Astrocyte of the spinal cord (primary cell): ENCODE data around the gene ARHGEF28.

Source experiments
- DNase-seq: peaks from one replicate; pipeline ENCODE4 v3.0.0; 2011; ENCODE audit warnings: low read depth, low spot score
- H3K4me3 ChIP-seq: 2 replicates; pipeline ENCODE4 v1.5.1; 2011; ENCODE audit warnings: low read depth, mild to moderate bottlenecking, low read length, moderate library complexity
- in situ Hi-C: cut with HindIII; loops from 2 replicates; pipeline ENCODE4 v1.10.0; 2017; ENCODE audit warnings: low sequenced_read_pairs
- TF ChIP-seq, protein P1 (sequence below): IDR thresholded peaks from 2 replicates; pipeline ENCODE4 v1.5.1; 2012; ENCODE audit warnings: low read depth, mild to moderate bottlenecking, low read length, inconsistent platforms

The ARHGEF28 gene

DNA sequence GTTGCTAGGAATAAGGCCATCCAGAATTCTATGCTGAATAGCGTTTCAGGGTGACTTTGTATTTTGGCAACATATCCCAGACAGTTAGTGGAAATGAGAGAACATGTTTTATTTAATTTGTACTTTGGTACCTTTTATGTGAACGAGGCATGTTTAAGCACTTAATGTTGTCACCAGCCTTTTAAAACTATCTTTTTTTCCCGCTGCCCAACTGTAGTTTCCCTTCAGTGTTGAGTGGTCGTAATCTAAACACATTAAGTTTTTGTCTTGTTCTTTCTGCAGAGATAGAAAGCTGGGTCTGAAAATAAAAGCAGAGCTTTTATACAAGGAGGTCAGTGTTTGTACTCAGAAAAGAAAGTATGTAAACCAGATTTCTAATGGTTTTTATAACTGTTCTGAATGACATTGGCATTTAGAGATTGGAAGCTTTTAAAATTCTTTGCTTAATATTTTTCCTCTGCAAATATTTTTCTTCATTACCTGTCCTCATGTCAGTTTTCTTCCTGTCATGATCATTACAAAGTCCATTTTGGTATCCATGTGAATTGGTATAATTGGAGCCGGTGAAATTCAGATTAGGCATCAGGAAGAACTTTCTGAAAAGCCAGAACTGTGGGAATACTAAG is 100.7 kb downstream of the ARHGEF28 start:
- DNase-seq = no peak
- in situ Hi-C loops = no loop called here
- TF ChIP-seq, protein P1, sequence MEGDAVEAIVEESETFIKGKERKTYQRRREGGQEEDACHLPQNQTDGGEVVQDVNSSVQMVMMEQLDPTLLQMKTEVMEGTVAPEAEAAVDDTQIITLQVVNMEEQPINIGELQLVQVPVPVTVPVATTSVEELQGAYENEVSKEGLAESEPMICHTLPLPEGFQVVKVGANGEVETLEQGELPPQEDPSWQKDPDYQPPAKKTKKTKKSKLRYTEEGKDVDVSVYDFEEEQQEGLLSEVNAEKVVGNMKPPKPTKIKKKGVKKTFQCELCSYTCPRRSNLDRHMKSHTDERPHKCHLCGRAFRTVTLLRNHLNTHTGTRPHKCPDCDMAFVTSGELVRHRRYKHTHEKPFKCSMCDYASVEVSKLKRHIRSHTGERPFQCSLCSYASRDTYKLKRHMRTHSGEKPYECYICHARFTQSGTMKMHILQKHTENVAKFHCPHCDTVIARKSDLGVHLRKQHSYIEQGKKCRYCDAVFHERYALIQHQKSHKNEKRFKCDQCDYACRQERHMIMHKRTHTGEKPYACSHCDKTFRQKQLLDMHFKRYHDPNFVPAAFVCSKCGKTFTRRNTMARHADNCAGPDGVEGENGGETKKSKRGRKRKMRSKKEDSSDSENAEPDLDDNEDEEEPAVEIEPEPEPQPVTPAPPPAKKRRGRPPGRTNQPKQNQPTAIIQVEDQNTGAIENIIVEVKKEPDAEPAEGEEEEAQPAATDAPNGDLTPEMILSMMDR = no peak
- H3K4me3 ChIP-seq = no peak overlapping the region

DNA sequence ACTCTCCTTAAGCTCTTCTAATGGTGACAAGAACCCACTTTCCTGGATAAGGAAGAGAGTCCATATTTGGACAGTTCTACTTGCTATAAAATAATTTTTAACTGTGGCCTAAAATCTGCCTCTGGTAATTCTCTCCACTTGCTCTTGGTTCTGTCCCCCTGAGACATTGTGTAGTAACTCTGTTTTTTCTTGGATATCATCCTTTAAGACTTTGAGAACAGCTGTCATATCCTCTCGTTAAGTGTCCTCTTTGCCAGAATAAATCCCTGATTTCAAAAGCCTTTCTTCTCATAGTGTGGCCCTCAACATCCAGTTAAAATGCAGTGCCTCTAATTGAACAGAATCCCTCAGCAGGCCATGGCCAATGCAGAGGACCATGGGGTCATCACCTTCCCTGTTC is 101.5 kb downstream of the ARHGEF28 start:
- TF ChIP-seq, protein P1 = no peak
- in situ Hi-C loops = no loop called here
- H3K4me3 ChIP-seq = no peak overlapping the region
- no peak for DNase-seq

DNA sequence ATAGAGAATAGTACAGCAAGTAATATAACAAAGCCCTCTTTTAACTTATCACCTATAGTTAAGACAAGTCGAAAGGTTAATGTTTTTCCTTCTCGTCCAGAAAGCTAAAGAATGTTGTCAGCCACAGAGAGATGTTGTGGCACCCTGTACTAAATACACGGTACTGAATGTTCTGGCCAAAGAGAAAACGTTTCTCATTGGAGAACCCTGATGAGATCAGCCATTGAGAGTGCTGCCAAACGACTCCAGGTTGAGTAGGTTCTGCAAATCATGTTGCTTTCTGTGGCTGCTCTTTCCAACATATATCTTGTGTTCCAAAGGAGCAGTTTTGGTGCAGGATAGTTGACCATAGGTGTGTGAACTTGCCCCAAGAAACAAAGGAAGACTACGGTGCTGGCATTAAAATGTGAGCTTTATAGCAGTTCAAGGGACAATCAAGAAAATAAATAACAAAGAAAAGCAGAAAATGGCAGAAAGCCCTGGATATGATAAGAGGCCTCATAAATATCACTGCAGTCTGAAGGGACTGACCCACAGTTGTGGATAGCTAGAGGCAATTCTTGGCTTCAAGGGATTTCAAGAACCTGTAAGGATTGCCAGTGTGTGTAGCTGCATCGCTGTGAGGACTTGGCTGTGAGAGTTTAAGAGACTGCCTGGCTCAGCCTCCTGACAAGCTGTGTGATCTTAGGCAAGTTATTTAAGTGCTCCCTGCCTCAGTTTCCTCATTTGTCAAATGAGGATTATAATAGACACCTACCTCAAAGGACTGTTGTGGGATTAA is 102.7 kb downstream of the ARHGEF28 start:
- TF ChIP-seq, protein P1 = no peak
- no peak for DNase-seq
- H3K4me3 ChIP-seq = no peak overlapping the region
- in situ Hi-C loops = no loop called here

DNA sequence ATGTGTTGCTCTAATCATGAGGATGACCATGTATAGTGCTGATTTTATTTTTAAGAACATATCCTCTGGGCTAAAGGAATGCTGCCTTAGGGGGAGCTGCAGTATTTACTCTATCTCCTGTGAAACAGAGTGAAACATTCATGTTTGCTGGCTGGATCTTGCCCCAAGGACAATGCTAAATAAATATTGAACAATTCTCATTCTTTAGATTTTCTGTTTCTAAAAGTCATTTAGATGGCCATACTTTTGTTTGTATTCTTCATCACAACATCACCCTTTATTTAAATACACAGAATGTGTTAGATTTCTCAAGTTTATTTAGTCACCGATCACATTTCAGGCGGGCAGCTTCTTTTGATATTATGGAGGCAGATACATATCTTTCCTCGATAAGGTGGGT is 103.3 kb downstream of the ARHGEF28 start:
- no peak overlapping the region for H3K4me3 ChIP-seq
- in situ Hi-C loops = no loop called here
- no peak for DNase-seq
- TF ChIP-seq, protein P1 = no peak

DNA sequence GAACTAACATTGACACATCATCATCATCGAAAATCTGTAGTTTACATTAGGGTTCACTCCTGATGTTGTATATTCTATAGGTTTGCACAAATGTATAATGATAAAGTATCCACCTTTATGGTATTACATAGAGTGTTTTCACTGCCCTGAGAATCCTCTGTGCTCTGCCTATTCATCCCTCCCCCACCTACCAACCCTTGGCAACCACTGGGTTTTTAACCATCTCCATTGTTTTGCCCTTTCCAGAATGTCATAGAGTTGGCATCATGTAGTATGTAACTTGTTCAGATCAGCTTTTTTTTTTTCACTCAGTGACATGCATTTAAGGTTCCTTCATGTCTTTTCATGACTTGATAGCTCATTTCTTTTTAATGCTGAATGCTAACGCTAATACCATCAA is 106.0 kb downstream of the ARHGEF28 start:
- TF ChIP-seq, protein P1 = no peak
- in situ Hi-C loops = no loop called here
- H3K4me3 ChIP-seq = no peak overlapping the region
- DNase-seq = no peak

DNA sequence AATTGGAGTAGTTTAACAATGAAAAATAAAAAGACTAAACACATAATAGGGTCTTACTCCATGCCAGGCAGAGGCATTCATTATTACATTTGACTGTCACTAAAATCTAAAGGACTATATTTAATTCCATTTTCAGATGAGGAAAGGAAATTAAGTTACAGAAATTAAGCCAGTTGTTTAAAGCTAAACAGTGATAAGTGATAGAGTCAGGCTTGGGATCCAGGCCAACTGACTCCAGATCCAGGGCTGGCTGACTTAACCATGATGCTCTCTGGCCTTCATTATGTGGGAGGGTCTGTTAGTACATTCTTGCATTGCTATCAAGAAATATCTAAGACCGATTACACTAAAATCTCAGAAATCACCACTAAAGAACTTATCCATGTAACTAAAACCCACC is 107.2 kb downstream of the ARHGEF28 start:
- DNase-seq = no peak
- TF ChIP-seq, protein P1 = no peak
- H3K4me3 ChIP-seq = no peak overlapping the region
- in situ Hi-C loops = no loop called here
